OCI-LY7 (cell line): Measurements from ENCODE around the gene PLCL2. TPM values are rescaled to one million over a fixed set of nuclear protein-coding genes. Genes with fewer than 3 reads are reported as not detected.
A peak's percentile ranks its signal among the peaks of the same experiment; 100 is the strongest.

ENCODE experiments used
- BruUV-seq: library from RNA; stranded (reverse); fragments of 400-500 nt; replicated peaks from 2 replicates; lab custom pipeline; 2021; lab: Mats Ljungman, UMichigan
- CTCF ChIA-PET: fragments of 300-600 bp; sonication (Branson Sonifier 250); formaldehyde crosslinking; loops from one replicate; lab custom pipeline; 2022; ENCODE audit warnings: antibody characterized with exemption; ENCODE audit not compliant: unreplicated experiment; lab: Charles Lee
- POLR2A ChIA-PET: fragments of 300-600 bp; sonication (Branson Sonifier 250); formaldehyde crosslinking; loops from one replicate; lab custom pipeline; 2022; ENCODE audit warnings: antibody characterized with exemption; lab: Charles Lee
- DNase-seq: peaks from one replicate; pipeline ENCODE4 v3.0.0-alpha.2; 2015; ENCODE audit warnings: low spot score
- H2AFZ ChIP-seq: fragments of 200-600 bp; sonication (generic), shearing (Covaris generic); 2 replicates; pipeline ENCODE4 v1.6.1; 2014; ENCODE audit warnings: mild to moderate bottlenecking, antibody characterized with exemption, low read length, moderate library complexity
- H3K27ac ChIP-seq: fragments of 200-600 bp; sonication (generic); 2 replicates; pipeline ENCODE4 v1.5.1; 2014; ENCODE audit warnings: mixed run types, low read depth, mild to moderate bottlenecking, moderate library complexity, low read length, inconsistent platforms; ENCODE audit not compliant: poor library complexity, severe bottlenecking
- H3K36me3 ChIP-seq: fragments of 200-600 bp; sonication (generic); 2 replicates; pipeline ENCODE4 v1.6.1; 2014; ENCODE audit warnings: mild to moderate bottlenecking, antibody characterized with exemption, low read length, moderate library complexity, mixed read lengths; ENCODE audit not compliant: insufficient read depth
- H3K4me1 ChIP-seq: fragments of 200-600 bp; sonication (generic); 2 replicates; pipeline ENCODE4 v1.5.1; 2014; ENCODE audit warnings: mild to moderate bottlenecking, low read length; ENCODE audit not compliant: insufficient read depth, poor library complexity, severe bottlenecking
- H3K4me2 ChIP-seq: fragments of 200-600 bp; sonication (generic); 2 replicates; pipeline ENCODE4 v1.6.1; 2014; ENCODE audit warnings: mild to moderate bottlenecking, low read length
- H3K4me3 ChIP-seq: fragments of 200-600 bp; sonication (generic); 2 replicates; pipeline ENCODE4 v1.5.1; 2014; ENCODE audit warnings: mild to moderate bottlenecking, low read depth, low read length; ENCODE audit not compliant: poor library complexity, severe bottlenecking
- H3K79me2 ChIP-seq: fragments of 200-600 bp; sonication (generic); 2 replicates; pipeline ENCODE4 v1.6.1; 2016; ENCODE audit warnings: low read depth, mild to moderate bottlenecking, low read length, moderate library complexity, mixed read lengths; ENCODE audit not compliant: insufficient read depth
- H3K9me2 ChIP-seq: fragments of 200-600 bp; sonication (generic); 2 replicates; pipeline ENCODE4 v1.6.1; 2016; ENCODE audit warnings: mild to moderate bottlenecking, low read length, mixed read lengths; ENCODE audit not compliant: insufficient read depth
- H3K9me3 ChIP-seq: fragments of 200-600 bp; sonication (generic); 2 replicates; pipeline ENCODE4 v1.6.1; 2014; ENCODE audit warnings: mild to moderate bottlenecking, mixed run types, low read length, mixed read lengths
- H4K20me1 ChIP-seq: fragments of 200-600 bp; sonication (generic); 2 replicates; pipeline ENCODE4 v1.6.1; 2014; ENCODE audit warnings: mild to moderate bottlenecking, antibody characterized with exemption, low read length, moderate library complexity, mixed read lengths; ENCODE audit not compliant: insufficient read depth
- EZH2phosphoT487 ChIP-seq: fragments of 200-600 bp; sonication (generic); IDR thresholded peaks from 2 replicates; pipeline ENCODE4 v1.6.1; 2018; ENCODE audit warnings: low read depth, borderline replicate concordance, mild to moderate bottlenecking, mixed run types, antibody characterized with exemption, low read length, moderate library complexity, mixed read lengths
- intact Hi-C: fragments of 100-400 bp; cut with micrococcal nuclease; formaldehyde crosslinking; loops from one replicate; pipeline ENCODE4 v1.10.0; 2022; ENCODE audit not compliant: unreplicated experiment
- total RNA-seq, 2 experiments: library from RNA; depleted of rRNA in 1 of 2; stranded (reverse); fragments of >200 nt in 1 of 2; shearing (Covaris generic) in 1 of 2; gene quantifications; 2 replicates each; pipeline ENCODE4 v1.2.3, GENCODE V29; 2014 to 2022
- TF ChIP-seq, protein P1 (sequence below): fragments of 200-600 bp; sonication (generic); conservative IDR thresholded peaks from 2 replicates; pipeline ENCODE4 v1.5.1; 2014; ENCODE audit warnings: mild to moderate bottlenecking, antibody characterized with exemption, low read length, moderate library complexity, mixed read lengths

Gene PLCL2
- total RNA-seq, 2 experiments from 2014 or later, result 34.1 to 41.6 TPM

DNA sequence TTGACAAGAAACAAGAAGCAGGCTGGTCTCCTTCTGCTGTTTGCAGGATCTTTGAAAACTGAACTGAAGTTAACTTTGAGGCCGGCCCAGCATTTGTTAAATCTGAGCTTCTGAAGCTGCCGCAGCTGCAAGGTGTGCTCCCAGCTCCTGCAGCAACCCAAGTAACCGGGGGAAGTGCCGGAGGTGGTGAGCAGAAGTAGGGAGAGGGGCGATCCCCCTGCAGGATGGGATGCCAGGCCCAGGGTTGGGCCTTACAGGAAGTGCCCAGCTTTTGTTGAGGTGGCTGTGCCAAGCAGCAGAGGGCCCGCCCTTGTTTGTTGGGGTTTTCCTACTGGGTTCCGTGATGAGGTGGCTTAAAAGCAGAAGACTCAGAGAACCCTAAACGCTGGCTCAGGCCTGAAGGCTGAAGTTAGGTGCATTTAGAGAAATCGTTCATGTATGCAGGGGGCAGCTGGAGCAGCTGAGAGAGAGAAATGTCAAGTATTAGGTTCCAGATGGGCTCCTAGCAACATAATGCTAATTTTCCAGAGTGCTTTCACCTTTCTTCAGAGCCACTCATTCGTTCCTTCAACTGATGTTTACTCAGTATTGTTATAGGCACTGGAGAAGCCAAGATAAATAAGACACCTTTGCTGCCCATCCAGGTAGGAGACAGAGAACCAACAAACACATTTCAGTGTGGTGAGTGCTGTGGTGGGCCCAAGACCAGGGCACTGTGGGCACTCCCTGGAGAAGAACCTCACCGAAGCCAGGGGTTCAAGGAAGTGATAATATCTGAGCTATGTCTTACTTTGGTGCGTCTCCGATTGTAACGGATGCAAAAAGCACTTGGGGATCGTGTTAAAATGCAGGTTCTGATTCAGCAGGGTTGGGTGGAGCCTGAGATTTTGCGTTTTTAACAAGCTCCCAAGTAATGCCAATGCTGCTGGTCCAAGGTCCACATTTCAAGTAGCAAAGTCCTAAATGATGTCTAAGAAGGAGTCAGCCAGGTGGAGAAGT, 42.2 kb upstream of the PLCL2 start:
- intact Hi-C loops, result loop anchor here (1.0 to 5.0 kb wide), 3 partner anchors 43 to 355 kb away; no protein-coding TSS in a partner anchor
- H2AFZ ChIP-seq, result peak overlapping the region; percentile 99
- ChIA-PET CTCF (interaction anchor here (0.5 to 0.9 kb wide), 3 partner anchors 10 to 401 kb away, joined by 3 read pairs; no protein-coding TSS in a partner anchor), POLR2A (interaction anchor here (0.6 to 4.4 kb wide), 22 partner anchors 11 to 1287 kb away, joined by 3 to 25 read pairs (median 4); partner anchors contain the start of gene PLCL2)
- H3K4me2 ChIP-seq, result peak overlapping the region; percentile 93
- DNase-seq, result peak; percentile 73
- H3K4me1 ChIP-seq, result peaks cover 56% of the 10 kb centered on the region
- H3K4me3 ChIP-seq, result peak overlapping the region; percentile 65
- H3K79me2 ChIP-seq, result no peaks in the 10 kb centered on the region
- H3K9me3 ChIP-seq, result no peaks in the 10 kb centered on the region
- BruUV-seq, result no TSS peak
- no peaks in the 10 kb centered on the region for H3K9me2 ChIP-seq
- peak overlapping the region; percentile 80 for H3K27ac ChIP-seq
- TF ChIP-seq, protein P1, sequence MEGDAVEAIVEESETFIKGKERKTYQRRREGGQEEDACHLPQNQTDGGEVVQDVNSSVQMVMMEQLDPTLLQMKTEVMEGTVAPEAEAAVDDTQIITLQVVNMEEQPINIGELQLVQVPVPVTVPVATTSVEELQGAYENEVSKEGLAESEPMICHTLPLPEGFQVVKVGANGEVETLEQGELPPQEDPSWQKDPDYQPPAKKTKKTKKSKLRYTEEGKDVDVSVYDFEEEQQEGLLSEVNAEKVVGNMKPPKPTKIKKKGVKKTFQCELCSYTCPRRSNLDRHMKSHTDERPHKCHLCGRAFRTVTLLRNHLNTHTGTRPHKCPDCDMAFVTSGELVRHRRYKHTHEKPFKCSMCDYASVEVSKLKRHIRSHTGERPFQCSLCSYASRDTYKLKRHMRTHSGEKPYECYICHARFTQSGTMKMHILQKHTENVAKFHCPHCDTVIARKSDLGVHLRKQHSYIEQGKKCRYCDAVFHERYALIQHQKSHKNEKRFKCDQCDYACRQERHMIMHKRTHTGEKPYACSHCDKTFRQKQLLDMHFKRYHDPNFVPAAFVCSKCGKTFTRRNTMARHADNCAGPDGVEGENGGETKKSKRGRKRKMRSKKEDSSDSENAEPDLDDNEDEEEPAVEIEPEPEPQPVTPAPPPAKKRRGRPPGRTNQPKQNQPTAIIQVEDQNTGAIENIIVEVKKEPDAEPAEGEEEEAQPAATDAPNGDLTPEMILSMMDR, result no peak
- no peak for TF ChIP-seq EZH2phosphoT487
- H4K20me1 ChIP-seq, result no peaks in the 10 kb centered on the region
- no peaks in the 10 kb centered on the region for H3K36me3 ChIP-seq

DNA sequence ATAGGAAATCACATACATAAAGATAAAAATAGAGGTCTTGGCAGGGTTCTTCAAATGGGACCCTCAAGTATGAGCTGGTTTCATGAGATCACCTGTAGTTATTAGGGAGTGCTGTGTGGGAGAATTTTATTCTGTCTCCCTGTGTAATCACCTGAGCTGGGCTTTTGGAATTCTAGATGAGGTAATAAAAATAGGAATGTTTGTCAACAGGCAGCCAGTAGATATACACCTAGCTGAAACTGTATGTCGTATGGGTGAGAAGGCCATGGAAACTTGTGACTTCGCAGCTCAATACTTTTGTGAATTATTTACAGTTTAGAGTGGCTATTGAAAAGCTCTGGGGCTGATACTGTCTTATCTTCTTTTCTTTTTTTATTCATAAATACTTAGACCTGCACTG, 40.5 kb upstream of the PLCL2 start:
- no peak overlapping the region for H2AFZ ChIP-seq
- no peaks in the 10 kb centered on the region for H3K9me3 ChIP-seq
- no peak overlapping the region for H3K27ac ChIP-seq
- H3K4me3 ChIP-seq, result no peak overlapping the region
- H3K79me2 ChIP-seq, result no peaks in the 10 kb centered on the region
- POLR2A ChIA-PET, result interaction anchor here (1.5 to 4.4 kb wide), 3 partner anchors 24 to 45 kb away, joined by 4 to 20 read pairs (median 5); no protein-coding TSS in a partner anchor
- H4K20me1 ChIP-seq, result no peaks in the 10 kb centered on the region
- intact Hi-C loops, result loop anchor here (5.0 kb wide), 2 partner anchors 188 to 353 kb away; no protein-coding TSS in a partner anchor
- no peaks in the 10 kb centered on the region for H3K36me3 ChIP-seq
- H3K4me1 ChIP-seq, result peaks cover 43% of the 10 kb centered on the region
- TF ChIP-seq EZH2phosphoT487, result no peak
- H3K4me2 ChIP-seq, result no peak overlapping the region
- no peaks in the 10 kb centered on the region for H3K9me2 ChIP-seq
- BruUV-seq, result no TSS peak
- DNase-seq, result no peak
- CTCF ChIA-PET, result interaction anchor here (0.9 kb wide), 1 partner anchor 40 kb away, joined by 3 read pairs; no protein-coding TSS in a partner anchor

DNA sequence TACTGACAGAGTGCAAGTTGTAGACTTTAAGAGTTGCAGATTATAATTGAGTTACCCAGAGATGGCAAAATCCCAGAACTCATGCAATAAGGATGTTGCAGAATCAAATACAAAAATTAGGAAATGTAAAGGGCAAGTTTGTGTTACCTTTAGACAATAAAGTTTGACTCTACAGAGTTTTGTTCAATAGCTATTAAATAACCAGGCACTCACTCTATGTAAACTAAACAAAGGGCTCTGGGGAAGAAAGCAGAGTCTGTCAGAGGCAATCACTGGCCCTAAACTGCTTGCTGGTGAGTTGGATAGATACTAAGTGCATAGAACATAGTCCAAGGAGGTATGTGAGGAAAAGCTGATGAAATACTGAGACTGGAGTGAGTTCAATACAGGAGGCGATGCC, 40.0 kb upstream of the PLCL2 start:
- Histone ChIP-seq H3K9me3 (no peaks in the 10 kb centered on the region), H2AFZ (no peak overlapping the region), H4K20me1 (no peaks in the 10 kb centered on the region), H3K79me2 (no peaks in the 10 kb centered on the region), H3K4me2 (no peak overlapping the region), H3K4me3 (no peak overlapping the region), H3K9me2 (no peaks in the 10 kb centered on the region), H3K36me3 (no peaks in the 10 kb centered on the region), H3K27ac (no peak overlapping the region), H3K4me1 (peaks cover 44% of the 10 kb centered on the region)
- intact Hi-C loops, result loop anchor here (5.0 kb wide), 2 partner anchors 188 to 353 kb away; no protein-coding TSS in a partner anchor
- ChIA-PET POLR2A (interaction anchor here (1.5 to 4.4 kb wide), 3 partner anchors 23 to 44 kb away, joined by 4 to 20 read pairs (median 5); no protein-coding TSS in a partner anchor), CTCF (interaction anchor here (0.9 kb wide), 1 partner anchor 39 kb away, joined by 3 read pairs; no protein-coding TSS in a partner anchor)
- no peak for TF ChIP-seq EZH2phosphoT487
- TF ChIP-seq, protein P1, result no peak
- BruUV-seq, result no TSS peak
- DNase-seq, result no peak
